Measurements from ENCODE around the gene PDE6C. TPM values are rescaled to one million over a fixed set of nuclear protein-coding genes. Genes with fewer than 3 reads are reported as not detected.

The PDE6C gene
- polyA plus RNA-seq, 1 experiment = not detected

GRCh38 chr10:93593749-93594148 lies 18.6 kb upstream of the PDE6C start:
- DNase-seq (ENCODE audit: low read depth) = no peak
- POLR2A ChIA-PET = no interaction called here
- Histone ChIP-seq H3K36me3 (ENCODE audit: control insufficient read depth, insufficient read depth, low read length) (no peaks in the 10 kb centered on the region), H3K27me3 (ENCODE audit: control insufficient read depth, insufficient read depth, low read length) (peaks cover 12% of the 10 kb centered on the region), H3K4me3 (ENCODE audit: low read depth, low read length) (no peak overlapping the region)
- CTCF ChIA-PET = no interaction called here
- TF ChIP-seq CTCF (IDR thresholded peaks at IDR 0.05; ENCODE audit: insufficient read depth, low read depth, low read length) = no peak

- H3K4me3 ChIP-seq (ENCODE audit: low read depth, low read length) = no peak overlapping the region
- TF ChIP-seq CTCF (IDR thresholded peaks at IDR 0.05; ENCODE audit: insufficient read depth, low read depth, low read length) = no peak
- no peaks in the 10 kb centered on the region for H3K36me3 ChIP-seq (ENCODE audit: control insufficient read depth, insufficient read depth, low read length)
- H3K27me3 ChIP-seq (ENCODE audit: control insufficient read depth, insufficient read depth, low read length) = peaks cover 9% of the 10 kb centered on the region
- CTCF ChIA-PET = no interaction called here
- POLR2A ChIA-PET = no interaction called here
- no peak for DNase-seq (ENCODE audit: low read depth)
Observed at GRCh38 chr10:93594518-93594917, 17.8 kb upstream of the PDE6C start.

- no peak overlapping the region for H3K4me3 ChIP-seq (ENCODE audit: low read depth, low read length)
- no peak for TF ChIP-seq CTCF (IDR thresholded peaks at IDR 0.05; ENCODE audit: insufficient read depth, low read depth, low read length)
- no peaks in the 10 kb centered on the region for H3K36me3 ChIP-seq (ENCODE audit: control insufficient read depth, insufficient read depth, low read length)
- ChIA-PET POLR2A (no interaction called here), CTCF (no interaction called here)
- DNase-seq (ENCODE audit: low read depth) = no peak
- peaks cover 6% of the 10 kb centered on the region for H3K27me3 ChIP-seq (ENCODE audit: control insufficient read depth, insufficient read depth, low read length)
Observed at GRCh38 chr10:93595378-93596161, 16.8 kb upstream of the PDE6C start.

- POLR2A ChIA-PET = no interaction called here
- TF ChIP-seq CTCF (IDR thresholded peaks at IDR 0.05; ENCODE audit: insufficient read depth, low read depth, low read length) = no peak; the same call in 1 of the 2 replicates
- Histone ChIP-seq H3K4me3 (ENCODE audit: low read depth, low read length) (no peak overlapping the region), H3K36me3 (ENCODE audit: control insufficient read depth, insufficient read depth, low read length) (no peaks in the 10 kb centered on the region), H3K27me3 (ENCODE audit: control insufficient read depth, insufficient read depth, low read length) (peaks cover 6% of the 10 kb centered on the region)
- CTCF ChIA-PET = no interaction called here
- DNase-seq (ENCODE audit: low read depth) = no peak
Observed at GRCh38 chr10:93596539-93596938, 15.8 kb upstream of the PDE6C start.

GRCh38 chr10:93597075-93597599 lies 15.2 kb upstream of the PDE6C start:
- no peak for DNase-seq (ENCODE audit: low read depth)
- no peak for TF ChIP-seq CTCF (IDR thresholded peaks at IDR 0.05; ENCODE audit: insufficient read depth, low read depth, low read length)

More at GRCh38 chr10:93597075-93597599, 15.2 kb upstream of the PDE6C start:
- ChIA-PET POLR2A (no interaction called here), CTCF (no interaction called here)
- no peak overlapping the region for H3K4me3 ChIP-seq (ENCODE audit: low read depth, low read length)
- H3K27me3 ChIP-seq (ENCODE audit: control insufficient read depth, insufficient read depth, low read length) = peaks cover 8% of the 10 kb centered on the region
- no peaks in the 10 kb centered on the region for H3K36me3 ChIP-seq (ENCODE audit: control insufficient read depth, insufficient read depth, low read length)

Data from BJ (cell line).